Measurements from ENCODE around the gene ENTREP1.

ENTREP1 gene

DNA sequence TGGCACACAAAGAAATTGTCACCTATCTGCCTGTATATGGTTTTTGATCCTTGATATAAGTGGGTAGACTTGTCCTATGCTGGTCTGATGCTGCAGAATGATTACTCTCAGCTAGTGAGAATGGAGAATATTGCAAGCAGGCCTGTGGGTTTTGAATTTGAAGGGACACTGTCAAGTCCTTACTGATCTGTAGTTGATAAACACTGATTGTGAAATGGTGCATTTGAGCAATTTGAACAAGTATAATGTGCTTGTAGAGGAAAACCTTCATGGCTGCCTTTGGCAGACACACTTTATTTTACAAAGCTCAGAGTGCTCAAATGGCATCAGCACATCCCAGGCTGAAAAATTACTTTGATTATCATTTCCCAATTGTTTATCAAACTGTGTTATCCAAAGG lies 9.3 kb downstream of the ENTREP1 start:
- H3K36me3 Mint-ChIP-seq = no peaks in the 10 kb centered on the region
- no peaks in the 10 kb centered on the region for H3K4me1 Mint-ChIP-seq
- no peak overlapping the region for H3K4me3 Mint-ChIP-seq
- no peak overlapping the region for H3K27ac Mint-ChIP-seq
- H3K9me3 Mint-ChIP-seq = no peaks in the 10 kb centered on the region
- ATAC-seq = no peak
- H3K27me3 Mint-ChIP-seq = no peaks in the 10 kb centered on the region

DNA sequence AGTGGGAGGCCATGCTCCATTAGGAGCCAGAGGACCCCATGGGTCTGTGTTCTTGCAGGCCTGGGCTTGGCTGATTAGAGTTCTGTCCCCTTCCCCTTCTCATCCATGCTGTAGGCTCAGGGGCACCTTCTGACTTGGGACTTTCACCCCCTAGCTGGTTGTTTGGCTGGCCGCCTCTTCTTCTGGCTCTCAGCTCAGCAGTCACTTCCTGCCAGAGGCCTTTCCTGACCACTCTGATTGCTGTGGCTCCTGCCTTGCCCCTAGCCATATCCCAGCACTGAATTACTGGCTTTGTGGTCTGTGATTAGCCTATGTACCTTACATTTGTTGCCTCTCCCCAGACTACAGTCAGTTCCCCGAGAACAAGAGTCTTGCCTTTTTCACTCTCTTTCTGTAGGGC lies 14.6 kb downstream of the ENTREP1 start:
- H3K4me3 Mint-ChIP-seq = no peak overlapping the region

DNA sequence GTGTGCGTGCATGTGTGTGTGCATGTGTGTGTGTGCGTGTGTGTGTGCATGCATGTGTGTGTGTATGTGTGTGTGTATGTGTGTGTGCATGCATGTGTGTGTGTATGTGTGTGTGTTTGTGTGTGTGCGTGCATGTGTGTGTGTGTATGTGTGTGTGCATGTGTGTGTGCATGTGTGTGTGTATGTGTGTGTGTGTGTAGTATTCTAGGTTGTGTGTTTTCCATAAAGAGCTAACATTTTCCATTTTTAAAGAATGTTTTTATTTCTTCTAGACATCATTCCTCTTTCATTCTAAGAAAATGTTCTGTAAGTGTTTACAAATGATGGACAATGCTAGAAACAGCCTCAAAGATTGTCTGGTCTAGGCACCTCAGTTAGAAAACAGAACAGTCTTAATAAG lies 15.6 kb downstream of the ENTREP1 start:
- H3K9me3 Mint-ChIP-seq = no peaks in the 10 kb centered on the region

More for the DNA sequence above, 14.6 kb downstream of the ENTREP1 start:
- Mint-ChIP-seq H3K9me3 (no peaks in the 10 kb centered on the region), H3K27ac (no peak overlapping the region), H3K27me3 (no peaks in the 10 kb centered on the region), H3K36me3 (no peaks in the 10 kb centered on the region), H3K4me1 (no peaks in the 10 kb centered on the region)
- no peak for ATAC-seq

DNA sequence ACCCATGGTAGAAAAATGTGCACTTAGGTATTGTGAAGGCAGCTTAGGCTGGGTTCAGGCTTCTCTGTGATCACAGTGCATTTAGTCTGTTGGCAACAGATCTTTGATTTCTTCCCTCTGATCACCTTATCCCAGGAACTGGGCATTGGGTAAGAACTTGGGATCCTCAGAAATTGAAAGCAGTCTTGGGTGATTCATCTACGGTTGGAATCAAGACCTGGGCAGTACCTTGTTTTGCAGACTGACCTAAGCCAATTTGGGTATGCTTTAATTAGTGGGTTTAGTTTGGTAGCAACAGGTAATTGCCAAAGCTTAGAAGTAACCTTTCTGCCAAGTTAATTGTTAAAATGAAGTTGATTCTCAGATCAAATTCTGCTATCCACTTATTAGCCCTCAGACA lies 17.8 kb downstream of the ENTREP1 start:
- ATAC-seq = no peak
- Mint-ChIP-seq H3K27me3 (no peaks in the 10 kb centered on the region), H3K36me3 (no peaks in the 10 kb centered on the region), H3K9me3 (no peaks in the 10 kb centered on the region), H3K27ac (no peak overlapping the region), H3K4me1 (no peaks in the 10 kb centered on the region), H3K4me3 (no peak overlapping the region)

More for the DNA sequence above, 15.6 kb downstream of the ENTREP1 start:
- Mint-ChIP-seq H3K27ac (no peak overlapping the region), H3K4me3 (no peak overlapping the region), H3K36me3 (no peaks in the 10 kb centered on the region), H3K27me3 (no peaks in the 10 kb centered on the region), H3K4me1 (no peaks in the 10 kb centered on the region)
- no peak for ATAC-seq

DNA sequence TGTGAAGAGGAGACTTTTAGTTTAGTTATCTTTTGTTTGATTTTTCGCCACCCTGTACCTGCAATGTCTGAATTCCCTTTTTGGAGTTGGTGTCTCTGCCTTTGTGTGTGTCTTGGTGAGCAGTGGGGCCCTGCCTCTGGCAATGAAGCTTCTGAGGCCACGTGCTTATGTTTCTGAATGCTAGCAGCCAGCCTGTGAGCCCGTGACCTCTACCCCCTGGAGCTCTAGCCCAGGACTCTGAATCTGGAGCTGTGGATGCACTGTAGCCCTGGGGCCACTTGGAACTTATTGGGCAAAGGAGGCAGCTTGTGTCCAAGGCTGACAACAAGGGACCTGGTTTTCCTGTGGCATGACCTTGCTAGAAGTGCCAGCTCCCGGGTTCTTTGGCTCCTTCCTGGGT lies 19.4 kb downstream of the ENTREP1 start:
- ATAC-seq = no peak
- Mint-ChIP-seq H3K9me3 (no peaks in the 10 kb centered on the region), H3K4me3 (no peak overlapping the region), H3K27ac (no peak overlapping the region), H3K36me3 (no peaks in the 10 kb centered on the region), H3K27me3 (no peaks in the 10 kb centered on the region), H3K4me1 (no peaks in the 10 kb centered on the region)

DNA sequence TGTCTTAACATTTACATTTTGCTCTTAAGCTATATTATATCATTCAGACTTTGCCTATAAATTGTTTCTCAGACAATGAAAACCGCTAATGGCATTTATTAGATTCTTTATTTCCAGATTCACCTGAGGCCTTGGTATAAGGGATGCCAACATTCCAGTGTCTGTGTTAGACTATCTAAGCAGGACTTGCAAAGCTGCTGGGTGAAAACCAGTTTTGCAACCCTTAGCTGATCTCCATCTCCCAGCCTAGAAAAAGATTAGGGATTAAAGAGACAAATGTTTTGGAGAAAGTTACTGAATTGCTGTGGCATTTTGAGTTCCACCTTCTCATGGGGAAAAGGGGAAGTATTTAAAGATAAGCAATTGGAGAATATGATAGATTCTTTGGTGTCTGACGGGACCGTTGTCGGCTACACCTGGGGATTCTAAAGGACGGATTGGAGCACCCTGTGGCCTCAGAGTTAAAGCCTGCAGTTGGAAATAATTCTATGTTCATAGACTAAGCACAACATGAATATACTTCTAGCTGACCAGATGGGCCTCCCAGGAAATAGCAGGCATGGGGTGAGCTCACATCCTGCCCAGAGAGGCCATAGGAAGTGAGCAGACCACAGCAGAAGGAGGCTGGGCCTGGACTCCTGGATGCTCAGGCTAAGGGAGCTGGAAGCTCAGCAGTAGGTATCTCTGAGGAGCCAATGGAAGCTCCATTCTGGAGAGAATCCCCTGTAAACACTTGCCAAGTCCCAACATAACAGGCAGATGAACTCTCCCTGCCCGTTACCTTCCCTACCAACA lies 21.8 kb downstream of the ENTREP1 start:
- Mint-ChIP-seq H3K9me3 (peaks cover 3% of the 10 kb centered on the region), H3K4me3 (no peak overlapping the region), H3K36me3 (no peaks in the 10 kb centered on the region), H3K4me1 (no peaks in the 10 kb centered on the region), H3K27me3 (no peaks in the 10 kb centered on the region), H3K27ac (no peak overlapping the region)
- ATAC-seq = no peak

DNA sequence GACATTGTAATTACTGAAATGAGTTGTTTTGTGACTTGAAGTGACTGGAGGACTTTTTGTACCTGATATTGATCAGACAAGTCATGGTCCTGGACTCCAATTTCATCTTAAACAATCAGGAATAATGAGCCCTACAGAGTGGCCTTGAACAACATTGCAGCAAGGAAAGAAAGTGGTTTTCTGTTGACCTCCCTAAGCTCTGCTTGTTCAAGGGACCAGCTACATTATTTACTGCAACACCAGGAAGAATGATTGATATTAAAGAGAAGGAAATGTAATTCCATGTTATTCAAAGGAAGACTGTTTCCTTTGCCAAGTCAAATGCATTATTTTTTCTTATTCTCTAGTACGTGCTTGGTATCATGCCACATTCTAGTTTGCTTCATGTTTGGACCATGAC lies 22.6 kb downstream of the ENTREP1 start:
- Mint-ChIP-seq H3K27ac (no peak overlapping the region), H3K9me3 (peaks cover 3% of the 10 kb centered on the region), H3K36me3 (no peaks in the 10 kb centered on the region), H3K27me3 (no peaks in the 10 kb centered on the region), H3K4me1 (no peaks in the 10 kb centered on the region), H3K4me3 (no peak overlapping the region)
- ATAC-seq = no peak

DNA sequence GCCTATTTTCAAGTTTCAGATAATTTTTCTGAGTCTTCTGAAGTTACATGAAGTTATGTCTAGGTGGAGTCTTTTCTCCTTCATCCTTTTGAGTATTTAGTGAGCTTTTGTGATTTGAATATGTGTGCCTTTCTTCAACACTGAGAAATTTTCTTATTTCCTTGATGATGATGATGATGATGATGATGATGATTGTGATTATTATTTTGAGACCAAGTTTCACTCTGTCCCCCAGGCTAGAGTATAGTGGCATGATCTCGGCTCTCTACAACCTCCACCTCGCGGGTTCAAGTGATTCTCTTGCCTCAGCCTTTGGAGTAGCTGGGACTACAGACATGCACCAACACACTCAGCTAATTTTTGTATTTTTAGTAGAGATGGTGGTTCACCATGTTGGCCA lies 26.2 kb downstream of the ENTREP1 start:
- Mint-ChIP-seq H3K4me3 (no peak overlapping the region), H3K36me3 (no peaks in the 10 kb centered on the region), H3K27me3 (no peaks in the 10 kb centered on the region), H3K27ac (no peak overlapping the region), H3K4me1 (no peaks in the 10 kb centered on the region), H3K9me3 (peaks cover 3% of the 10 kb centered on the region)
- no peak for ATAC-seq

DNA sequence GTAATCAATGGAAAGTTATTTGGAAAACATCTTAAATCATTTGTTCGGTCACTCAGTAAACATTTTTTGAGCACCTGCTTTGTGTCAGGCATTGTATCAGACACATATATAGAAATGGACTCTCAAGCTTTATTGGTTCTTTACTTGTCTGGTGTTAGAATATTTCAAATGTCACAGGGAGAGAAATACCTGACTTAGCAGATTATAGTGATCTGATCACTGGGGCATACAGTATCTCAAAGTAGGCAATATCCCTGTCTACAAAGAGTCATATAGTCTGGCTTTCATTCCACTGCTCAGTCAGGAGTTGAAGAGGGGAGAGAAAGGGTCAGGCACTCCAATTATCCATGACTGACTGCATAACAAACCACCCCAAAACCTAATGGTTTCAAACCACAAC lies 30.2 kb downstream of the ENTREP1 start:
- H3K9me3 Mint-ChIP-seq = peaks cover 2% of the 10 kb centered on the region
- H3K4me3 Mint-ChIP-seq = no peak overlapping the region
- ATAC-seq = no peak
- H3K27ac Mint-ChIP-seq = no peak overlapping the region
- H3K4me1 Mint-ChIP-seq = no peaks in the 10 kb centered on the region
- no peaks in the 10 kb centered on the region for H3K36me3 Mint-ChIP-seq
- H3K27me3 Mint-ChIP-seq = no peaks in the 10 kb centered on the region

DNA sequence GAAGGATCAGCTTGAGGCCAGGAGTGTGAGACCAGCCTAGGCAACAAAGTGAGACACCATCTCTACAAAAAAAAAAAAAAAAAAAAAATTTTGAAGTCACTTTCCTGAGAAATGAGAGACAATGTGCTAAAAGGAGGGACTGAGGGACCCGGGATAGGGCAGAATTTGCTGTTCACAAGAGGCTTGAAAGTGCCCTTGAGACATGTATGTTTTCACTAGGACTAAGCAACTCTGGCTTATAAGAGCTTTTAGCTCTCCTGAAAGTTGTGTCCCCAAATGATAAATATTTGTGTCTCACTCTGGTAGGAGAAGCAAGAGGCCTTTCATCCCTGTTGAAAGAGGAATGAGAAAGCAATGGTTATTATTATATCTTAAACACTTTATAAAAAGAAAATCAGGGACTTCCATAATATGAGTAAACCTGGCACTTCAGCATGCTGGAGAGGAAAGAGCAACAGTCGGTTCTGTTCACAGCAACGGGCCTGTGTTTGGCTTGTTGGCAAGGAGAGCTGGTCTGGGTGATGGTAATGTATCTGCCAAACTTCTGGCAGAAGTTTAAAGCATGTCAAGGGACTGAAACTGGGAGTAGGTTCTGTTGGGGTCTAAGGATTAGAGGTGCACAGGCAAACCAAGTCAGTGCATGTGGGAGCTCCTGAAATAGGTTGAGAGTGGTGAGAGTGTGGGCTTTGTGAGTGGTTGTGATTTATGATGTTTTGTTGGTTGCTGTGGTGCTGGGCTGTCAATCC lies 32.2 kb downstream of the ENTREP1 start:
- ATAC-seq = no peak
- Mint-ChIP-seq H3K27me3 (no peaks in the 10 kb centered on the region), H3K4me3 (no peak overlapping the region), H3K9me3 (no peaks in the 10 kb centered on the region), H3K4me1 (no peaks in the 10 kb centered on the region), H3K27ac (no peak overlapping the region), H3K36me3 (no peaks in the 10 kb centered on the region)

DNA sequence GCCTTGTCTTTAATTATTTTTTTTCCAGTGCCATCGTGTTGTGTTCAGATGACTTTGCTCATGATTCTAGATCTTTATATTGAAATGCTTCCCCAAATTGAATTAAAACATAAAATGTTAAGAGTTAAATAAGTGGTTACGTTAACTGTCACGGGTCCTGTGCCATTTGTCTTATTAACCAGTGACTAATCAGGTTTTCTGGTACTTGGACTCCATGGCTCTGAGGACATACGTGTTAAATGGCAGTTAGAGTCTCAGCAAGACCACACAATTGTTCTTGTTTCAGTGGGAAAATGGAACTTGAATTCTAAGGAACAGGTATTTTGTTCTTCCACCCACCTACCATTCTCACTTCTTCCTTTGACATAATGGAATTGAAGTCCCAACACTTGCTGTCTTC lies 32.8 kb downstream of the ENTREP1 start:
- no peak overlapping the region for H3K4me3 Mint-ChIP-seq
- no peaks in the 10 kb centered on the region for H3K36me3 Mint-ChIP-seq
- H3K4me1 Mint-ChIP-seq = no peaks in the 10 kb centered on the region
- ATAC-seq = no peak
- H3K27me3 Mint-ChIP-seq = no peaks in the 10 kb centered on the region
- no peak overlapping the region for H3K27ac Mint-ChIP-seq
- no peaks in the 10 kb centered on the region for H3K9me3 Mint-ChIP-seq

DNA sequence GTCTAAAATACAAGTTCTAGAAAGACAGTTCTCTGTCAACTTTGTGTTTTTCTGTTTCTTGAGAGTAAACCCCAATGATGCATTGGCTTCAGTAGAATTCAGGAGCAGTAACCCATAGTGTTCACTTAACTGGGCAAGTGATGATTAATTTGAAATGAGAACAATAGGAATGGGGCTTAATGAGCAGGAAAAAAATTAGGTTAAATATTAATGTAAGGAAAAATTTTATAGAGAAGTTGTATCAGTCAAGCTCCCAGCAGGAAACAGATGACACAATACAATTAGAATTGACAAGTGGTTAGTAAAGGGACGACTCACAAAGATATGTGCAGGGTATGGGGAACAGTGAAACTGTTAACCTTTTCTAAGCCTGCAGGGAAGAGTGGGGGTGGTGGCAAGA lies 38.2 kb downstream of the ENTREP1 start:
- Mint-ChIP-seq H3K36me3 (no peaks in the 10 kb centered on the region), H3K9me3 (no peaks in the 10 kb centered on the region), H3K4me3 (no peak overlapping the region), H3K4me1 (no peaks in the 10 kb centered on the region), H3K27me3 (no peaks in the 10 kb centered on the region), H3K27ac (no peak overlapping the region)
- ATAC-seq = peak; percentile 47

DNA sequence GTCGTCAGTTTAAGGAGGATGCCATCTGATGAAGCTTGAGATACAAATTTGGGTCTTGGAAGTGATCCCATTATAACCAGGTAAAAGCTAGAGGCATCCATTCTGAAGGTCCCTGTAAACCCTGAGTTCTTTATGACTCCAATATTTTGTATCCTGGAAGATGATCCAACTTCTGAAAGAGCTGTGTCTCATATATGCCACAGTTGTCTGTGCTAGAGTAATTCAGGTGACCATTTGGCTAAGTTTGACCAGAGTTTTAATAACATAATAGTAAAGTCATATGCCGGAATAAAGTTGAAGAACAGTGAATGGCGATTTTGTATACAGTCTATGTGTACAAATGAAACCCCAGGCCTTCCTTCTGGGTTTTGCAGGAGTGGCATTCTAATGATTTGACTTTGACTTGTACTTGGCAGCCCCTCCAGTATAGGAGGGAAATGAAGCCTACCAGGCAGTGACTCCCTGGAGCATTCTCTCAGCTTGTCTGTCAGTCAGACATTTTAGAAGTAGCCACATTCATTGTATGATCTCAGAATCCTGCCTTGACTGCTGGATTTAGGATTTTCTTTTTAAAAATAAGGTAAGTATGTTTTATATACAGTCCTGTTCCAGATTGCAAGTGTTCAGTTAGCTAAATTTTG lies 39.6 kb downstream of the ENTREP1 start:
- H3K36me3 Mint-ChIP-seq = no peaks in the 10 kb centered on the region
- H3K9me3 Mint-ChIP-seq = peaks cover 5% of the 10 kb centered on the region
- no peaks in the 10 kb centered on the region for H3K27me3 Mint-ChIP-seq
- no peak overlapping the region for H3K4me3 Mint-ChIP-seq
- no peaks in the 10 kb centered on the region for H3K4me1 Mint-ChIP-seq
- ATAC-seq = no peak
- no peak overlapping the region for H3K27ac Mint-ChIP-seq

DNA sequence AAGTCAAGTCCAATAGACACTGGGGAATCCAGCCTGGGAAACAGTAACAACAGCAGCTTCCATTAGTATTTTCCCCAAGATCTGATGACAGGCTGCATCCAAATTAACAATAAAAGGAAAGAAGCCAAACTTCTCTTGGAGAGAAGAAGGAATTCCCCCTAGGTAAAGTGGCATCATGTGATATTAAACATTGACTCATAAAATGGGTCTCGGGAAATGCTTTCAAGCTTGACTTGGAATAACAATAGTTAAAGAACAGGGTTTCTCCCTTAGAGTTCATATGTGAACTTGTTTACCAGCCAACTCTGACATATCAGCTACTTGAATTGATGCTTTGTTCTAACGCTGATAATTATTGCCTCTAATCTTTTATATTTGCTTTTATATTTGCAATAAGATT lies 45.4 kb downstream of the ENTREP1 start:
- H3K4me3 Mint-ChIP-seq = no peak overlapping the region
- H3K9me3 Mint-ChIP-seq = peaks cover 5% of the 10 kb centered on the region
- H3K27me3 Mint-ChIP-seq = no peaks in the 10 kb centered on the region

DNA sequence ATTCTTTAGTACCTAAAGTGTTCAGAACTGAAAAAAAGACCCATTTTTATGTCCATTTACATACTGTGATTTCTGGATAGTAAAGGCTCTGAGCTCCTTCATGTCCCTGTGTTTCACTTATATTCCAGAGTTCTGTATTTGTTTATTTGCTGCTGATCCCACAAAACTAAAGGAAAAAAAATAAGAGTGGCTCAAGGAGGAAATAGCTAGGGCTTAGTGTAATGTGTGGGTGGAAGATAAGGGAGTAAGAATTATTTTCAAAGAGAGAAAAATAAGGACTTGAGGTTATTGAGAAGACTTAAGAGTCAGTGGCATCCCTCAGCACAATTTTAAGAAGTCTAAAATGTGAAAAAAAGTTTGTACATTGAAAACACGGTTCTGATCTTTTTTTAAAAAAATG lies 46.0 kb downstream of the ENTREP1 start:
- H3K27me3 Mint-ChIP-seq = no peaks in the 10 kb centered on the region

More for the DNA sequence above, 45.4 kb downstream of the ENTREP1 start:
- ATAC-seq = no peak
- H3K4me1 Mint-ChIP-seq = no peaks in the 10 kb centered on the region
- no peaks in the 10 kb centered on the region for H3K36me3 Mint-ChIP-seq
- no peak overlapping the region for H3K27ac Mint-ChIP-seq

DNA sequence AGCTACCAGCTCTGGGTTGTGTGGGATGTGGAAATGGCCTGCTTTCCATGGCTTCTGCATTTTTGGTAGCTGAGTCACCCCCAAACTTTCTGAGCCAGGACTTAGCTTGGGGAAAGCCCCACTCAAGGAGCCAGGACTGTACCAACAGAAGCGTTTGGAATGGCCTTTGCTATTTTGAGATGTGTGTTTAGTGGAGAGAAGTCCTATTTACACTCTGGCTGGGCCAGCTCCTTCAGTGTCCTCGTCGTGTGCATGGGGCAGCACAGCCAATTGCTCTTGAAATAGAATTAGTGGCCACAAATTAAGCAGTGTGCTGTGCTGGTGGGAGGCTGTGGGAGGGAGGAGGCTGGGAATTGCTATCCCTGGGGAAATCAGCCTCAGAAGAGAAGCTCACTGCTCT lies 51.6 kb downstream of the ENTREP1 start:
- no peaks in the 10 kb centered on the region for H3K27me3 Mint-ChIP-seq
- no peaks in the 10 kb centered on the region for H3K9me3 Mint-ChIP-seq
- H3K36me3 Mint-ChIP-seq = no peaks in the 10 kb centered on the region
- H3K27ac Mint-ChIP-seq = no peak overlapping the region
- H3K4me3 Mint-ChIP-seq = no peak overlapping the region
- H3K4me1 Mint-ChIP-seq = no peaks in the 10 kb centered on the region
- no peak for ATAC-seq

More for the DNA sequence above, 46.0 kb downstream of the ENTREP1 start:
- ATAC-seq = no peak
- H3K9me3 Mint-ChIP-seq = peaks cover 5% of the 10 kb centered on the region
- no peaks in the 10 kb centered on the region for H3K4me1 Mint-ChIP-seq
- no peaks in the 10 kb centered on the region for H3K36me3 Mint-ChIP-seq
- no peak overlapping the region for H3K27ac Mint-ChIP-seq
- H3K4me3 Mint-ChIP-seq = no peak overlapping the region

Data from stimulated activated memory B cell treated with anti-CD40 and anti-IgM and Interleukin-4, amounts not matched to agents 10 μg/mL and 1 μg/mL and 100 μg/mL, for 72 hours (primary cell).